Natural killer cell (primary cell): ENCODE data around the gene SYT10. TPM values are rescaled to one million over a fixed set of nuclear protein-coding genes. Genes with fewer than 3 reads are reported as not detected.

ENCODE experiments used
- ATAC-seq, 3 donors: fragments of 150-1000 bp in 2 of 3; fragments of 200-7000 bp in 1 of 3; cut with Tn5 transposase; 1 replicate in 1 of 3; 2 replicates in 2 of 3; pipeline ENCODE4 v1.10.0; 2021; ENCODE audit warnings: mild to moderate bottlenecking in 2 of 3, moderate library complexity in 2 of 3
- DNase-seq, 2 donors: peaks; one replicate each; pipeline versions ENCODE4 v3.0.0 to v3.0.0-alpha.2; 2013 to 2021; ENCODE audit warnings: mixed read lengths in 1 of 2
- H3K27ac ChIP-seq: one replicate; pipeline ENCODE4 v1.5.1; 2013; ENCODE audit warnings: mild to moderate bottlenecking, low read length
- H3K27me3 ChIP-seq: one replicate; pipeline ENCODE4 v1.6.1; 2013; ENCODE audit warnings: low read length; ENCODE audit not compliant: control insufficient read depth, insufficient read depth
- H3K36me3 ChIP-seq: one replicate; pipeline ENCODE4 v1.6.1; 2013; ENCODE audit warnings: low read length; ENCODE audit not compliant: control insufficient read depth, insufficient read depth
- H3K4me1 ChIP-seq: one replicate; pipeline ENCODE4 v1.6.1; 2013; ENCODE audit warnings: low read length; ENCODE audit not compliant: control insufficient read depth, insufficient read depth
- H3K4me3 ChIP-seq: one replicate; pipeline ENCODE4 v1.5.1; 2013; ENCODE audit warnings: low read length
- H3K9me3 ChIP-seq: one replicate; pipeline ENCODE4 v1.6.1; 2013; ENCODE audit warnings: low read length; ENCODE audit not compliant: control insufficient read depth, insufficient read depth
- H3K27ac Mint-ChIP-seq, 2 donors: one replicate each; pipeline ENCODE4 v1.8.0; 2022; ENCODE audit warnings: mild to moderate bottlenecking in 2 of 2, mixed read lengths in 2 of 2, moderate library complexity in 1 of 2
- H3K27me3 Mint-ChIP-seq, 2 donors: one replicate each; pipeline ENCODE4 v1.8.0; 2022; ENCODE audit warnings: low read depth in 2 of 2, mixed read lengths in 2 of 2
- H3K36me3 Mint-ChIP-seq: one replicate; pipeline ENCODE4 v1.8.0; 2022; ENCODE audit warnings: mixed read lengths
- H3K4me1 Mint-ChIP-seq, 2 donors: one replicate each; pipeline ENCODE4 v1.8.0; 2022; ENCODE audit warnings: mixed read lengths in 2 of 2
- H3K4me3 Mint-ChIP-seq: one replicate; pipeline ENCODE4 v1.8.0; 2022; ENCODE audit warnings: mild to moderate bottlenecking, moderate library complexity, mixed read lengths
- H3K9me3 Mint-ChIP-seq, 2 donors: one replicate each; pipeline ENCODE4 v1.8.0; 2022; ENCODE audit warnings: mixed read lengths in 2 of 2
- WGBS: methylation state at CpG from one replicate; pipeline ENCODE4 v1.1.7; 2013; ENCODE audit warnings: missing lambda C conversion rate; ENCODE audit not compliant: insufficient coverage; 5-methylcytosine and 5-hydroxymethylcytosine counted together
- intact Hi-C: fragments of 100-400 bp; cut with micrococcal nuclease; formaldehyde crosslinking; loops from one replicate; pipeline ENCODE4 v1.14.2; 2022
- total RNA-seq, 4 donors: library from RNA; stranded (reverse); fragments of 120-200 nt in 1 of 4; gene quantifications; one replicate each; pipeline versions ENCODE4 v1.2.3 to v1.2.4, GENCODE V29; 2013 to 2022
- TF ChIP-seq, protein P1 (sequence below): fragments of 200-600 bp; IDR thresholded peaks from one replicate; pipeline ENCODE4 v1.8.0; 2022; ENCODE audit warnings: antibody characterized with exemption

SYT10 gene, protein sequence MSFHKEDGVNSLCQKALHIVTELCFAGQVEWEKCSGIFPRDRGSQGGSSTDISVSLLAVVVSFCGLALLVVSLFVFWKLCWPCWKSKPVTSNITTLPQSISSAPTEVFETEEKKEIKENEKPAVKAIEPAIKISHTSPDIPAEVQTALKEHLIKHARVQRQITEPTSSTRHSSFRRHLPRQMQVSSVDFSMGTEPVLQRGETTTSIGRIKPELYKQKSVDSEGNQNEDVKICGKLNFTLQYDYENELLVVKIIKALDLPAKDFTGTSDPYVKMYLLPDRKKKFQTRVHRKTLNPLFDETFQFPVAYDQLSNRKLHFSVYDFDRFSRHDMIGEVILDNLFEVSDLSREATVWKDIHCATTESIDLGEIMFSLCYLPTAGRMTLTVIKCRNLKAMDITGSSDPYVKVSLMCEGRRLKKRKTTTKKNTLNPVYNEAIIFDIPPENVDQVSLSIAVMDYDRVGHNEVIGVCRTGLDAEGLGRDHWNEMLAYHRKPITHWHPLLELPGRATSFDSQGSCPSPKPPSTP
- total RNA-seq, result not detected
- not detected for total RNA-seq (2013)

- Histone ChIP-seq H3K4me3 (no peak within 1 kb of the TSS), H3K9me3 (no peaks in the 10 kb centered on the region), H3K27me3 (peaks cover 10% of the 10 kb centered on the region), H3K4me1 (peaks cover 2% of the 10 kb centered on the region), H3K27ac (no peak within 1 kb of the TSS), H3K36me3 (no peaks in the 10 kb centered on the region)
- no peak for DNase-seq
- 6% methylated on average over 48 of the region's 49 CpGs for whole genome bisulfite sequencing
- peaks cover 7 to 11% of the 10 kb centered on the region in 2 donors for H3K9me3 Mint-ChIP-seq
- TF ChIP-seq, protein P1, sequence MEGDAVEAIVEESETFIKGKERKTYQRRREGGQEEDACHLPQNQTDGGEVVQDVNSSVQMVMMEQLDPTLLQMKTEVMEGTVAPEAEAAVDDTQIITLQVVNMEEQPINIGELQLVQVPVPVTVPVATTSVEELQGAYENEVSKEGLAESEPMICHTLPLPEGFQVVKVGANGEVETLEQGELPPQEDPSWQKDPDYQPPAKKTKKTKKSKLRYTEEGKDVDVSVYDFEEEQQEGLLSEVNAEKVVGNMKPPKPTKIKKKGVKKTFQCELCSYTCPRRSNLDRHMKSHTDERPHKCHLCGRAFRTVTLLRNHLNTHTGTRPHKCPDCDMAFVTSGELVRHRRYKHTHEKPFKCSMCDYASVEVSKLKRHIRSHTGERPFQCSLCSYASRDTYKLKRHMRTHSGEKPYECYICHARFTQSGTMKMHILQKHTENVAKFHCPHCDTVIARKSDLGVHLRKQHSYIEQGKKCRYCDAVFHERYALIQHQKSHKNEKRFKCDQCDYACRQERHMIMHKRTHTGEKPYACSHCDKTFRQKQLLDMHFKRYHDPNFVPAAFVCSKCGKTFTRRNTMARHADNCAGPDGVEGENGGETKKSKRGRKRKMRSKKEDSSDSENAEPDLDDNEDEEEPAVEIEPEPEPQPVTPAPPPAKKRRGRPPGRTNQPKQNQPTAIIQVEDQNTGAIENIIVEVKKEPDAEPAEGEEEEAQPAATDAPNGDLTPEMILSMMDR, result no peak
- peaks cover 13 to 21% of the 10 kb centered on the region in 2 donors for H3K27me3 Mint-ChIP-seq
- no peak for ATAC-seq
- peak within 1 kb of the TSS; percentile 15 for H3K4me3 Mint-ChIP-seq
- intact Hi-C loops, result no loop called here
- H3K36me3 Mint-ChIP-seq, result peaks cover 7% of the 10 kb centered on the region
- H3K27ac Mint-ChIP-seq, result no peak within 1 kb of the TSS
- H3K4me1 Mint-ChIP-seq, result no peaks in the 10 kb centered on the region
Measured at GRCh38 chr12:33439587-33440011, at the start of gene SYT10. TSS of gene SYT10 (minus strand) at chr12:33439819. CDS start at chr12:33439522, 297 bp downstream.

- H3K27ac ChIP-seq, result no peak overlapping the region
- Mint-ChIP-seq H3K4me1 (no peaks in the 10 kb centered on the region), H3K27me3 (no peaks in the 10 kb centered on the region), H3K27ac (no peak overlapping the region), H3K4me3 (no peak overlapping the region), H3K9me3 (peaks cover 21 to 25% of the 10 kb centered on the region in 2 donors), H3K36me3 (peaks cover 14% of the 10 kb centered on the region)
- TF ChIP-seq, protein P1, result no peak
- H3K4me3 ChIP-seq, result no peak overlapping the region
- no peak for DNase-seq
- ATAC-seq, result no peak
- no peaks in the 10 kb centered on the region for H3K4me1 ChIP-seq
- H3K36me3 ChIP-seq, result no peaks in the 10 kb centered on the region
- intact Hi-C loops, result no loop called here
- no CpG with 5 or more reads among the region's 1 CpG for WGBS
- H3K9me3 ChIP-seq, result peaks cover 6% of the 10 kb centered on the region
- no peaks in the 10 kb centered on the region for H3K27me3 ChIP-seq
Measured at GRCh38 chr12:33488036-33488435, 48.4 kb upstream of the SYT10 start.

GRCh38 chr12:33486058-33486457, 46.4 kb upstream of the SYT10 start:
- Mint-ChIP-seq H3K4me1 (no peaks in the 10 kb centered on the region), H3K27me3 (no peaks in the 10 kb centered on the region), H3K4me3 (no peak overlapping the region), H3K27ac (no peak overlapping the region), H3K36me3 (peaks cover 14% of the 10 kb centered on the region), H3K9me3 (peaks cover 17 to 24% of the 10 kb centered on the region in 2 donors)
- H3K9me3 ChIP-seq, result no peaks in the 10 kb centered on the region
- no peak overlapping the region for H3K27ac ChIP-seq
- TF ChIP-seq, protein P1, result no peak
- H3K36me3 ChIP-seq, result no peaks in the 10 kb centered on the region
- H3K27me3 ChIP-seq, result no peaks in the 10 kb centered on the region
- no CpG with 5 or more reads among the region's 2 CpGs for WGBS
- ATAC-seq, result no peak
- H3K4me3 ChIP-seq, result no peak overlapping the region
- intact Hi-C loops, result no loop called here
- DNase-seq, result no peak
- no peaks in the 10 kb centered on the region for H3K4me1 ChIP-seq
